Activated T-helper 9 cell treated with anti-CD3 and anti-CD28 coated beads, Interleukin-2, amount 50 U/mL, for 16 hours (primary cell): Measurements from ENCODE around the gene ZCCHC24.
"Not testable (repeated sequence)": the region's sequence is repeated elsewhere in the genome, so short reads cannot be mapped to it uniquely, and the experiment has no call there.

Experiments
- DNase-seq: peaks from one replicate; pipeline ENCODE4 v3.0.0-alpha.2; 2020; ENCODE audit warnings: low read depth

Gene ZCCHC24

DNA sequence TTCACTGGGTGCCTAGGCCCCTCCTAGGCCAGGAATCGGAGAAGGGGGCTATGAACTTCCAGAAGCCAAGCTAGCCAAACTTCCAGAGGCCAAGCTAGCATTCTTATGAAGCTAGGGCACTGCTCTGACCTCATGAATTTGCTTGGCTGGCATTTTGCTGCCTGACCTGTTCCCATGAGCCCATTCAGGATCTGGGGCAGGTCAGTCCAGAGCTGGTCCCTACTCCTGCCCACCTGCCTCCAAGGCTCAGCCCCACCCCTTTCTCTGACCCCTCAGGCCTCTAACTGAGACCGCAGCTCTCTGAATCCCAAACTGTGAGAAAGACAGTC lies 99.4 kb downstream of the ZCCHC24 start:
- DNase-seq = no peak

DNA sequence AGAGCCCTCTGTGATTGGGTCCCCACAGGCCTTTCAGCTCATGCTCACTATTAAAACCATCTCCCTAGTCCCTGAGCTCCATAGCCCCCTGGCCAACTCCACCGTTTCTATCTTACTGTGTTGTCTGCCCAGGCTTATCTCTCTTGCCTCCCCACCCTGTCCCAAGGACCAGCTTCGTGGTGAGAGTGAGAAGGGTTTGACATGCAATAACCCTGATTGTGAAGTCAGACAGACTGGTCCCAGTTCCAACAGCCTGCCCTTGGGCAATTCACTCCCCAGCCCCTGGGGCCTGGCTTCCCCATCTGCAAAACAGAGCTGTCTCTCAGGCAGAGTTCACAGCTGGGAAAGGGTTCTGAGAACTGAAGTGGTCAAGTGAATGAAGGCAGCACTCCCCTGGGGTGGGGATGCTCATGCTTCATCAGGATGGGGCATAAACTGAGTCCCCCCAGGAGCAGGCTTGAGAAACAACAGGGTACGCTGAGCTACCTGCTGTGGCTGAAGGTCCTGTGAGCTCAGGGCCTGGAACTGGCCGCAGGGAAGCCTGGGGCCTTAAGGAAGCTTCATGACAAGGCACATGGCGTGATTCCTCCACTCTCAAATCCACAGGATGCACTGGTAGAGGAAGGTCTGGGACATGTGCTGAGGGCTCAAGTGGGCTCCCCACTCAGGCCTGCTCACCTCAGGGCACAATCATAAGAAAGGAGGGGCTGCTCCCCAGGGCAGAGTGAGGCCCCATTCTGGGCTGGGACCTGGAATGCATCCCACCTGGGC lies 100.0 kb downstream of the ZCCHC24 start:
- DNase-seq = no peak

DNA sequence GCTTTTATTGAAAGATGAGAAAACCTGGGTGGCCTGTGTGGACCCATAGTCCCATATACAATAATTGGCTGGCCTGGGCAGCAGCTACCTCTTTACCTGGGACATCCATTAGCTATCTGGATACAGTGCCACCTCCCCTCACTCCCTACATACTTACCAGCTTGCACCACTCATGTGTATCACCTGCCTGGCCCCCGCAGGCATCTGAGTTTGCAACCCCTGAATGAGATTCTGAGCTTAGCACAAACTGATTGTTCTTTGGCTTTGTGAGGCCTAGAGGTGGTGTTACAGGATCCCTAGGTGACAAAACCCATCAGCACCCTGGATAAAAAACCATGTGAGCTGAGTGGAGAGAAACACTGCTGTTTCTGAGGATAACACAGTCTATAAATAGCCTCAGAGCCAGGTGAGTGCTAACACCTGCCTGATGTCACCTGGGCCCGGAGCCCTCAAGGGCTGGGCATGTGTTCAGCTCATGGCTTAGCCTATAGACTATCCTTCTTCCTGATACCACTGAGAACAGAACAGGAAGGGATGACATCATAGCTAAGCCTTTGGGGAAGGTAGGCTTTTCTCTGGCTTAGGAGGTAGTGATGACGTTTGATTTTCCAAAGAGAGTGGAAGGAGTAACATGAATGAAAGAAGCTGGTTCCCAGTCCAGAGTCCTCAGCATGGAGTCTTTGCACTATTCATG lies 100.8 kb downstream of the ZCCHC24 start:
- DNase-seq = no peak

DNA sequence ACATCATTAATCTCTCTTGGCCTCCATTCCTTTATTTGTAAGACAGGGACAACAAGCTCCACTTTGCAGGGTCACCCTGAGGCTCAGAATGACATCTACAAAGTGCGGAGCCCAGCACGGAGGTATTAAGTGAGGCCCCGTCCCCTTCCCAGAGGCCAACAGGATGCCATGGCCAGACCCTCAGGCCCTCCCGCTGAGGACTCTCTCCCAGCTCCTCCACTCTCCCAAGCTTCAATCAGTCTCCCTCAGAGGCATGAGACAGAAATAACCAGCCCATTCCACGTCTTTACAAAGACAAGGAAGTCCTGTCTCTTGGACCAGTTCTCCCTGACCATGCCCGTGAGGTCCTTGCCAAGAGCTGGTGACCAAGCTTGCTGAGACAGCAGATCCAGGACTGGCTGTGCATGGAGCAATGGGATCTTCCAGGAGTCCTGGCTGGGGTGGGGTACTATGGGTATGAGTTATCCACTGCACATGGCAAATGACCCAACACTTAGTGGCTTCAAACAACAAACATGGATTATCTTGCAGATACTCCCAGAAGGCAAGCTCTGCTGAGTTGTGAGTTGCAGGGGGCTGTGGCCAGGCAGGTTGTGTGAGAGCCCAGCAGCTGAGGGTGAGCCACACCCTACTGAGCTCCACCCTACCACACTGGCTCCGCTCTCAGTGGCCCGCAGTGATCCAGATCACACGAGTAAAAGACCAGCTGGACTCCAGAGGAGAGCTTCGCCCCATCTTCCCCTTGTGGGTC lies 102.4 kb downstream of the ZCCHC24 start:
- no peak for DNase-seq

DNA sequence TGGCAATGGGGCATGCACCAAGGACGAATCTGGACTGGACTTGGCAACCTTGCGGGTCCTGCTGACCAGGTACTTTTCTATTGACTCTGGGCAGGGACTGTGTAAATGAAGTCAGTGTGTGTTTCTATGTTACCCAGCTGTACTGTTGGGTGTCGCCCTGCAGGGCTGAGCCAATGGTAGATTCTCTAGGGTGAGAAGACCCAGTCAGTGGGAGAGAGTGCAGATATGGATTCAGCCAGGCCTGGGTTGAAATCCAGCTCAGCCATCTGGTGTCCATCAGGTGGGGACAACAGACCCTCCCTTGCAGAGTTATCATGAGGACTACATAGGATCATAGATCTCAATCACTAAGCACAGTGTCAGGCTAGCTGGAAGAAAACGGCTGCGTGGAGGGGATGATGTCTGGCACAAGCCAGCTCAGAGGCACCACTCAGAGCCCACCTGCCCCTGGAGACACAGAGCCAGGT lies 103.1 kb downstream of the ZCCHC24 start:
- DNase-seq = no peak

DNA sequence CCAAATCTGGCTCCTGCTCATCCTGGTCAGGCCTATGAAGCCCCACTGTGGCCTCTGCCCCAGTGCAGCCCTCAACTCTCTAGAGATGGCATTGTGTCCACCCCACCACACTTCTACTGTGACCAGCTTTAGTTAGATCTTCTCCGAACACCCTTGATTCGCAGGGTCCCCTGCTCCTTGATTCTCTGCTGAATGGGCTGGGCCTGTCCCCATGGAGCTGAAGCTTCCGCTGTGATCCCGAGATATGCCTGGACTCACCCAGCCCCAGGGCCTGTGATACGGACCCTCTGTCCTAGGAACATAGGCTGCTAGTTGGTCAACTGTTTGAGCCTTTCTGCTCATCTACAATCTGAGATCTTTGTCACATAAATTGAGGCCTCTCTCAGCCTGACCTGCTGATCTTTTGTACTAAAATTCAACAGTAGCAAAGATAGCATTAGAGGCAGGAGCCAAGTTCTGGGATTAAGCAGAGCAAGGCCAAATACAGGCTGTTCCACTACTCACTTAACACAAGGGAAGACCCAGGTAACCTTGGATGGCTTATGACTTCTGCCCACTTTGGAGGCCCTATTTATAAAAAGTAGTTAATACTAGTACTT lies 104.7 kb downstream of the ZCCHC24 start:
- no peak for DNase-seq

DNA sequence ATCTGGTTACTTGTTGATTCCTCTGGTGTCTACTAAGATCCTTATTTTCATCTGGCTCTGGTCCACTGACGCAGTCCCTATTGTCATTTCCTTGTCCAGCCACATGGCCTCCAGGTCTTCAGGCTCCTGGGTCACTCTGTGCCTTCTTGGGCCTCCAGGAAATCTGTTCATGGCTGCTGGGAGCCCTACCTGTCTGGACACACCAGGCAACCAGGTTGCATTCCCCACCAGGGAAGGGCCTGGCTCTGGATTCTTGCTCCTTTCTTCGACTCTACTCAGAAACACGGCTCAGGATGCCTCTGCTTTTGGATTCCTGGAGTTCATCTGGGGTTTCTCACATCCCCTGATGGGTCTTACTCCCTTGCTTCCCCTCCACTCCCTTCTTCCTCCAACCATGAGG lies 106.2 kb downstream of the ZCCHC24 start:
- DNase-seq = no peak

DNA sequence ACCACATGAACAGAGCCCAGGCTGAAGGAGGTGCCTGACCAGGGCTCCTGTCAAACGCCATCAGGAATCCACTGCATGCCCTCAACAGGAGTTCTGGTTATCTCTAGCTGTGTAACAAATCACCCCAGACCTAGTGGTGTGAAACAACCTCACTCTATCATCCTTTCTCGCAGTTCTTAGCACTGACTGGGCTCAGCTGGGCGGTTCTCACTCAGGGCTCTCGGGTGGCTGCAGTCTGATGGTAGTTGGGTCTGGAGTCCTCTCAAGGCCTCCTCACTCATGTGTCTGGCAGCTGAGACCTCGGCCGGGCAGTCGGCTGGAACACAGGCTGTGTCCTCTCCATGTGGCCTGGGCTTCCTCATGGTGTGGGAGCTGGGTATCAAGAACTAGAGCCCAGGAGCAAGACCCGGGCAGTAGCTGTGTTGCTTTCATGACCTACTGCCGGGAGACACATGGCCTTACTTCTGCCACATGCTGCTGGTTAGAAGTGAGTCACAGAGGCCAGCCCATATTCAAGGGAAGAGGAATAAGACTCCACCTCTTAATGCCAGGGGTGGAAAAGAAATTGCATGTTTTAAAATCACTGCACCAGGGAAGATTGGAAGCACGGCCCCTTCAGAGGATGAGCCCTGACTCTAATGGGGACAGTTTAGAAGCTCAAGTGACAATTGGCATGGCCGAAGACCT lies 107.5 kb downstream of the ZCCHC24 start:
- DNase-seq = not testable (repeated sequence)

DNA sequence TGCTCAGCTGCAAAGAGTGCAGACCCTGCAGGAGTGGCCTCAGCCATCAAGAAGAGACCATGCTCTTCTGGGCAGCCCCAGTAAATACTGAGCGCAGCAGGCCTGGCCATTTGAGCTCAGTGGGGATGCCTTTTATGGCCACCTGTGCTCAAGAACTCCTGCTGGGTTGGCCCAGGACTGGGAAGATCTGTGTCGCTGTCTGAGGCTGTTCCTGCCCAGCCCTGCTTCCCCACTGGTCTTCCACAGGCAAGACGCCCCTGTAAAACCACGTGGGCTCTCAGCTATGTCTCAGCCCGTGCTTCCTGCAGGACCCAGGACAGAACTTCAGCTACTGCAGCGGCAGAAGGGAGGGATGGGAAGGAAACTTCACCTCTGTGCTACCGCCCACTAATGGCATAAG lies 108.7 kb downstream of the ZCCHC24 start:
- no peak for DNase-seq

DNA sequence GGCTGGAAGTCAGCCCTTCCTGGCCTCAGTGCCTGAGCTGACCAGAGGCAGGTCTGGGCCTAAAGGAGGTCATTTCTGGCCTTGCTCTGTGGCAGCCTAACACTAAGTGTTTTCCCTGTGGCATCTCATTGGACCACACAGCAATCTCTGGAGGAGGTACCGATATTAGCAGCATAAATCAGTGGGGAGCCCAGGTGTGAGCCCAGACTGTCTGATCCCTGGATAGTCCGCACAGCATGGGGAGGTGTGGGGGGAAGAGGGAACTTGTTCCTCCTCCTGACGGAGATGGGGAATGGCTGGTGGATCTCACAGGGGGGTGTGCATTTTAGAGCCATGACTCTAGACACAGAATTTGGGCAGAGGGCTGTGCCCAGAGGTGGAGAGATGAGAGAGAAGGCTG lies 109.1 kb downstream of the ZCCHC24 start:
- no peak for DNase-seq

DNA sequence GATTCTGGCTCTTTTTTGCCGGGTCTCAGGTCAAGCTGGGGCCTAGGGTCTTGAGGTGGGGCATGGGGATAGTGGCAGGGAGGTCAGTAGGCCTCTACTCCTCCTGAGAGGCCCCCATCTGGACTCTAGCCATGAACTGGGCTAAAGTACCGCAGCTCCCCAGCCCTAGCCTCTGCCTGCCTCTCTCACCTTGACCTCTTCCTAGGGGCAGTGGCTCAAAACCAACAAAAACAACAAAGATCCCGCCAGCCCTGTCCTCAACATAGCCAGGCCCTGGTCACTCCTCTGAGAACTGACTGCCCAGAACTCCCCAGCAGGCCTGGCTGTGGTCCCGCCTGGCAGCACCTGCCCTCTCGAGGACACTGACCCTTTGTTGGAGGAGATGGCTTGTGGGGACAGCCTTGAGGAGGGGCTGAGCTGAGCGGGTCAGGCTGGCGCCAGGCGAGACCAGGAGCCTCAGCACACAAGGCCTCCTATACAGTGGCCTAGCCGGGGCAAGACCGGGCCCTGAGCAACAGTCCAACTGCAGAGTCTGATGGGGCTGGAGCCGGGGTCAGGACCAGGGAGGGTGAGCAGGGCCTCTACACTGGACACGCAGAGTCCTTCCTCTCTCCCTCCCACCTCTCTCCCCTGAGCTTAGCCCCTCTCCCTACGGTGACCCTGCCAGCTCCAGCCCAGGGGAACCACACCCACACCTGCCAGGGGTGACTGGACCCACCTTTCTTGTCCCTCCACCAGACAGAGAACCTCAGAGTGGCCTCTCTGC lies 109.8 kb downstream of the ZCCHC24 start:
- DNase-seq = no peak

DNA sequence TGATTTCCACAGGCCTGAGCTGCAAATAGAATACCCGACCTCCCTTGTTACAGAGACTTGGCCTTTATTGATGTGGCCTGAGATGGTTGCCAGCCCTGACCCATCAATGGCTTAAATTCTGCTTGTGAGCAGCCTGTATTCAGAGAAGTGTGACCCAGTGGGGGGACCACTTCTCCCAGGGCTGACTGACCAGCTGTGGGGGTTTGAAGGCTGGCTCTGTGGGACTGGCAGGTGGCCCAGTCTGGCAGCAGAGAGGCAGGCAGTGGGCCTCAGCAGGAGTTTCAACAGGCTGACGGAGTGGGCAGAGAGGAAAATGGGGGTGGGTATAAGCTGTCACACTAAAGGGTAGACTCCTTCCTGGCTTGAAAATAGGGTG lies 110.3 kb downstream of the ZCCHC24 start:
- DNase-seq = no peak

DNA sequence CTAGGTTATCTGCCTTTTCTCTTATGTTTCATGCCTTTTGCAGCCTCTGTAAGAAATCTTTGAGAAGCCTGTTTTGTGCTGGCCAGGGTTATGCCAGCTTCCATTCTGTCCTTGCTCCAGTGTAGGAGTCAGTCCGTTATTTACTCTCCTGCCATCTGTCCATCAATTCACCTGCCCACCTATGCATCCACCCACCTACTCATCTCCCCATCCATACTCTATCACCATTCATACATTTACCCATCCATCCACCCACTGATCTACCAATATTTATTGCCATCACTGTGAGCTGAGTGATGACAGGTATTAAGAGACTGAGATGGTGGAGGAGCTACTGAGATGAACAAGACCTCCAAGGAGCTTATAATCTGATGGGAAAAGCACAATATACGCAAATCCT lies 110.9 kb downstream of the ZCCHC24 start:
- DNase-seq = no peak

DNA sequence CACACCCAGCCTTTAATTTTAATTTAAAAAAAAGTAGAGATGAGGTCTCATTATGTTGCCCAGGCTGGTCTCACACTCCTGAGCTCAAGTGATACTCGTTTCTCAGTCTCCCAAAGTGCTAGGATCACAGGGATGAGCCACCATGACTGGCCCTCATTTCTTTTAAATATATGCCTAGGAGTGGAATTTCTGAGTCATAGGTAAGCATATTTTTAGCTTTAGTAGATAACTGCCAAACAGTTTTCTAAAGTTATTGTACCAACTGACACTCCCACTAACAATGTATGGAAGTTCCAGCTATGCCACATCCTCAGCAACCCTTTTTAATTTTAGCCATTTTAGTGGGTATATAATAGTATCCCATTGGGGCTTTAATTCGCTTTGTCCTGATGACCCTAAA lies 111.9 kb downstream of the ZCCHC24 start:
- no peak for DNase-seq

DNA sequence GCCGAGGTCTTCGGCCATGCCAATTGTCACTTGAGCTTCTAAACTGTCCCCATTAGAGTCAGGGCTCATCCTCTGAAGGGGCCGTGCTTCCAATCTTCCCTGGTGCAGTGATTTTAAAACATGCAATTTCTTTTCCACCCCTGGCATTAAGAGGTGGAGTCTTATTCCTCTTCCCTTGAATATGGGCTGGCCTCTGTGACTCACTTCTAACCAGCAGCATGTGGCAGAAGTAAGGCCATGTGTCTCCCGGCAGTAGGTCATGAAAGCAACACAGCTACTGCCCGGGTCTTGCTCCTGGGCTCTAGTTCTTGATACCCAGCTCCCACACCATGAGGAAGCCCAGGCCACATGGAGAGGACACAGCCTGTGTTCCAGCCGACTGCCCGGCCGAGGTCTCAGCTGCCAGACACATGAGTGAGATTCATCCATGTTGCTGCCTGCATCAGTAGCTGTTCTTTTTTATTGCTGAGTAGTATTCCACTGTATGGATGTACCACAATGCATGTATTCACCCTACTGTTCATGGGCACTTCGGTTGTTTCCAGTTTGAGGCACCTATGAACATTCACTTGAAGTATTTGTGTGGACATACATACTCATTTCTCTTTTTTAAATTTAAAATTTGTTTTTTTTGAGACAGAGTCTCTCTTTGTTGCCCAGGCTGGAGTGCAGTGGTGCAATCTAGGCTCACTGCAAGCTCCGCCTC lies 112.7 kb downstream of the ZCCHC24 start:
- not testable (repeated sequence) for DNase-seq
